ENCODE results near the gene ZNF436.
"Not testable (repeated sequence)": the region's sequence is repeated elsewhere in the genome, so short reads cannot be mapped to it uniquely, and the experiment has no call there.

DNA sequence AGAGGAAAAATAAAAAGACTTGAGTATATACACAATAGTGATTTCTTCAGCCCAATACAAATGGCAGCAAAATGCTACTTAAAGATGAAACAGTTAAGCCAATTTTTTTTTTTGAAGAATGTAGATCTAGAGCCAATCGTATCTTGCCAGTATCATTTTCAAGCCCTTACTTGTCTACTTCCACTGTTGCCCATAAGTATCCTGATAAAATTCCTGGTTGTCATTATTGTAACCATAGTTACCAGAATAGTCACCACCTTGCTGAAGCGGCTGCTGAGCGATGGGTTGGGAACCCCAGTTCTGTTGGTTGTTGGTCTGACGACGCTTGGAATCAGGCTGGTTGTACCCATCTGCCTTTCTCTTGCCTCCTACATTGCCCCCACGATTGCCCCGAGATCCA, 59.4 kb downstream of the ZNF436 start:
- not testable (repeated sequence) for TF ChIP-seq EZH2 (IDR thresholded peaks at IDR 0.05; ENCODE audit: insufficient read depth, poor library complexity, severe bottlenecking); EZH2phosphoT487 (IDR thresholded peaks at IDR 0.05; ENCODE audit: insufficient read depth, low read depth)
